Cortex of kidney (tissue), 1 donor: ENCODE data around the gene LAMC1.

Experiments used
- DNase-seq: peaks from one replicate; lab custom pipeline; 2025; lab: John Stamatoyannopoulos, UW

Gene LAMC1

GRCh38 chr1:183021405-183022201 is 1.6 kb upstream of the LAMC1 start:
- no peak for DNase-seq

GRCh38 chr1:183022202-183023145 is 746 bp upstream of the LAMC1 start:
- DNase-seq, result no peak

- DNase-seq, result peak; percentile 15
Measured at GRCh38 chr1:183023601-183024316, 539 bp downstream of the LAMC1 start.

GRCh38 chr1:183024317-183025009 is 1.2 kb downstream of the LAMC1 start:
- no peak for DNase-seq

DNA sequence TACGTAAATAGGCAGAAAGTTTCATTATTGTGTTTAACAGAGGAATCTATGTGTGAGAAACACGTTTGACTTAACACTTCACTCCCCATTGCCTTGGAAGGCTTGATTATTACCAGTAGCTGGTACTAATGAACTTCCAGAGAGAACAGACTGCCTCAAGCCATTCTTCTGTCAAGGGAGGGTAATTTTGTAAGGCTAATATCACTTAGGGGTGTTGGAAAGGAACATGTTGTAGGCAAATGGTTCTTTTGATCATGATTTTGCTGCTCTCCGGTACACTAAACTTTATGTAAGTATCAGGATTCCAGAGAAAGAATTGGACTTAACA is 1.8 kb downstream of the LAMC1 start:
- no peak for DNase-seq

GRCh38 chr1:183025782-183026774 is 2.9 kb downstream of the LAMC1 start:
- no peak for DNase-seq

- no peak for DNase-seq
Measured at GRCh38 chr1:183027031-183027430, 3.8 kb downstream of the LAMC1 start.

GRCh38 chr1:183027791-183028190 is 4.6 kb downstream of the LAMC1 start:
- no peak for DNase-seq

- DNase-seq, result no peak
Measured at GRCh38 chr1:183029591-183030000, 6.4 kb downstream of the LAMC1 start.

GRCh38 chr1:183030053-183030452 is 6.8 kb downstream of the LAMC1 start:
- no peak for DNase-seq

DNA sequence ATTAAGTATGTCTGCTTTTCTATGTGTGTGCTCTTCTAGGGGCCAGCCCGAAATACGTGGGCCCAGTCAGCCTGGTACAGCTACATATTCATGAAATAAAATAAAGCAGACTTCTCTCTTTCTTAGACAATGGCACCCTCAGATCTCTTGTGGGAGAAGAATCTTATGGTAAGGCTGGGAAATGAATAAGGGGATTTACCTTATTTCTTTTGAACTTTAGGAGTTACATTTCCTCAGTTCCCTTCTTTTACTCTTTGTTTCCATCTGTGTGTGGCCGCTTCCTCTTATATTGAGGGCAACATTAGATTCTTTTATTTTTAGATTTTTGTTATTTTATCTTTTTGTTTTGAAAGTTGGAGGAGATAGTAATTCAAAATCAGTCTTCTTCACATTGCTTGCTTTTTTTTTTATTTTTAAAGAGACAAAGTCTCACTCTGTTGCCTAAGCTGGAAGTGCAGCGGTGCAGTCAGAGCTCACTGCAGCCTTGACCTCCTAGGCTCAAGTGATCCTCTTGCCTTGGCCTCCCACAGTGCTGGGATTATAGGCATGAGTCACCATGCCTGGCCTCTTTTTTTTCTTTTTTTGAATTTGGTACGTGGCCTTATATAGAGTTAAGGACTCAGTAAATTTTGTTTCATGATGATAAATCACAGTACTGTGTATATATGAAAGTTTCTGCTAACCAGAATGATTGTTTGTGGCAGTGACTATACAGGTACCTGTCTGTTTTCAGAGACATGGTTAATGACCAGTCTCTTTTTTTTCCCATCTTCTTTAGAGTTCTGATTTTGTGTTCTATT is 9.1 kb downstream of the LAMC1 start:
- DNase-seq, result no peak

- no peak for DNase-seq
Measured at GRCh38 chr1:183033205-183033604, 10.0 kb downstream of the LAMC1 start.

DNA sequence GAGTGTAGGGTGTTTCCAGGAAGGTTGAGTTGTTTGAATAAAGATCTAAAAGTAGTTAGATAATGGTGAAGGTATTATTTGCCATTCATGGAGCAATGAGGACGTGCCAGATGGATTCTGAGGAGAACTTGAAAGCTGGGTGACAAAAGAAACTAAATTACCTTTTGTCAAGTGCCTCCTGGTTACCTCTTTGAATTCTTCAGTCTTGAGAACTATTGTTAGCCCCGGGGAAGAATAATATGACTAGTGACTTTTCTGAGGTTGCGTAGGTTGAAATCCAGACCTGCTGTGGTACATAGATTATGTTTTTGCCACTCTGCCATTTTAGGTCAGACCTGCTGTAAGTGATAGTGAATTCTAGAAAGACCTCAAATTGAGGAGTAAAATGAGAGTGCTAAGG is 11.5 kb downstream of the LAMC1 start:
- DNase-seq, result no peak

DNA sequence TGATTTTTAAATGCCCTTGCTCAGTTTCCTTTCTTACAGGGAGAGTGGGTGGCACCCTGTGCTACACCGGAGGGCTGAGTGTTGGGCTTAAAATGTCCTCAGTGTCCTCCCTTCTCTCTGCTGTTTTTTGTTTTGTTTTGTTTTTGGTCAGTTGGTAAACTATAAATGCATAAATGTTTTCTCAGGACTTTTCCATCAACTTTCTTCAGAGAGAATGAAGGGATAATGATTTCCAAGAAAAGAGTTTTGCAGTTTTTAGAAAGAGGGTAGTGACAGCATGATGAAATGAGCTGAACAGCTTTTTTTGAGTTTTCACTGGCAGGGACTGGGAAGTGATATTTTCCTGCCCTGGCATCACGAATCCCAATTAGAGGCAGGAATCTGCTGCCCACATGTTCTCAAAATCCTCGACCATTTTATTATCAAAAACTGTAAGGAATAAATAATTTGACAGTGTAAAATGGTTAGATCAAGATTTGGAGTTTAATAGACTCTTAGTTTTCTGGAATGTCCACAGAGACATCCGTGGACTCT is 15.2 kb downstream of the LAMC1 start:
- DNase-seq, result no peak

DNA sequence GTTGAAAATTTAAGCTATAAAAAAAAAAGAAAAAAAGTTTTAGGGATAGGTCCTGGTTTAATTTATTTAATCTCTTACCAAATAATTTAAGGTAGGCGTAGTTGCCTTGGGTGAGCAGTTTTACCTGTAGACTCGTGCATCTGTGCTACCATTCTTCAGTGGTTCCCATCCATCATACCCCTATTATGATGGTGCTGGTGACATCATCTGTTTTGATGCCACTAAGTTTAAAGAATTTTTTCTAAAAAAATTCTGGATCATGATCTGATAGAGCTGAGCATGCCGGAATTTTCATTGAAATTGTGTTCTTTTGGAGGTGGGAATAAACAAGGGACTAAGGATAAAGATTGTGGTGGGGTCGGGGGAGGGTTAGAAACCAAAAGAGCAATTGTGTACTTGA is 15.7 kb downstream of the LAMC1 start:
- no peak for DNase-seq

- no peak for DNase-seq
Measured at GRCh38 chr1:183039330-183039729, 16.1 kb downstream of the LAMC1 start.

GRCh38 chr1:183039985-183040447 is 16.8 kb downstream of the LAMC1 start:
- no peak for DNase-seq

GRCh38 chr1:183040547-183040971 is 17.3 kb downstream of the LAMC1 start:
- no peak for DNase-seq

GRCh38 chr1:183043254-183043653 is 20.0 kb downstream of the LAMC1 start:
- no peak for DNase-seq
